ENCODE results near the gene ZMYND12. TPM values are rescaled to one million over a fixed set of nuclear protein-coding genes. Genes with fewer than 3 reads are reported as not detected.

ZMYND12 gene
- total RNA-seq, 1 experiment from 2014 or later: not detected

GRCh38 chr1:42420911-42421585, 34.8 kb downstream of the ZMYND12 start:
- Histone ChIP-seq H2AFZ (ENCODE audit: low read length) (no peak overlapping the region), H3K9ac (ENCODE audit: low read length) (no peak overlapping the region), H3F3A (ENCODE audit: low read length, unreplicated experiment) (no peaks in the 10 kb centered on the region), H3K4me1 (ENCODE audit: insufficient read depth, low read length) (peaks cover 16% of the 10 kb centered on the region), H3K9me2 (replicated peaks; ENCODE audit: low read length) (no peaks in the 10 kb centered on the region), H3K4me3 (ENCODE audit: low read length) (no peak overlapping the region), H3K27me3 (ENCODE audit: low read length) (no peaks in the 10 kb centered on the region), H3K9me3 (ENCODE audit: low read length) (no peaks in the 10 kb centered on the region), H4K20me1 (ENCODE audit: low read length) (no peaks in the 10 kb centered on the region), H3K4me2 (ENCODE audit: low read length) (no peak overlapping the region), H3K79me2 (ENCODE audit: low read length) (no peaks in the 10 kb centered on the region), H3K27ac (ENCODE audit: low read length) (no peak overlapping the region), H3K36me3 (ENCODE audit: low read depth, low read length) (no peaks in the 10 kb centered on the region)
- ATAC-seq: peak; percentile 33; the same call in 1 of the 2 replicates
- TF ChIP-seq CTCF (conservative IDR thresholded peaks at IDR 0.05; ENCODE audit: low read depth, low read length) (no peak), EZH2 (IDR thresholded peaks at IDR 0.05; ENCODE audit: low read length, unreplicated experiment) (no peak), EZH2phosphoT487 (IDR thresholded peaks at IDR 0.05; ENCODE audit: borderline replicate concordance, low read length) (no peak)
- BruUV-seq (replicated peaks): no TSS peak
- CTCF ChIA-PET: no interaction called here
- intact Hi-C loops (cut with micrococcal nuclease): no loop called here
- POLR2A ChIA-PET (ENCODE audit: unreplicated experiment): no interaction called here
- peak; percentile 41 for DNase-seq

- H3K4me1 ChIP-seq (ENCODE audit: insufficient read depth, low read length): peaks cover 16% of the 10 kb centered on the region
- no peaks in the 10 kb centered on the region for H3K27me3 ChIP-seq (ENCODE audit: low read length)
- no peaks in the 10 kb centered on the region for H3K9me2 ChIP-seq (replicated peaks; ENCODE audit: low read length)
- no peaks in the 10 kb centered on the region for H4K20me1 ChIP-seq (ENCODE audit: low read length)
- no peaks in the 10 kb centered on the region for H3F3A ChIP-seq (ENCODE audit: low read length, unreplicated experiment)
- POLR2A ChIA-PET (ENCODE audit: unreplicated experiment): no interaction called here
- no peaks in the 10 kb centered on the region for H3K79me2 ChIP-seq (ENCODE audit: low read length)
- intact Hi-C loops (cut with micrococcal nuclease): no loop called here
- no peak for ATAC-seq
- no peak overlapping the region for H3K27ac ChIP-seq (ENCODE audit: low read length)
- CTCF ChIA-PET: no interaction called here
- H3K4me2 ChIP-seq (ENCODE audit: low read length): no peak overlapping the region
- no peaks in the 10 kb centered on the region for H3K36me3 ChIP-seq (ENCODE audit: low read depth, low read length)
- TF ChIP-seq CTCF (conservative IDR thresholded peaks at IDR 0.05; ENCODE audit: low read depth, low read length) (no peak), EZH2phosphoT487 (IDR thresholded peaks at IDR 0.05; ENCODE audit: borderline replicate concordance, low read length) (no peak), EZH2 (IDR thresholded peaks at IDR 0.05; ENCODE audit: low read length, unreplicated experiment) (no peak)
- no peak overlapping the region for H3K9ac ChIP-seq (ENCODE audit: low read length)
- DNase-seq: no peak
- H2AFZ ChIP-seq (ENCODE audit: low read length): no peak overlapping the region
- H3K4me3 ChIP-seq (ENCODE audit: low read length): no peak overlapping the region
- BruUV-seq (replicated peaks): no TSS peak
- H3K9me3 ChIP-seq (ENCODE audit: low read length): no peaks in the 10 kb centered on the region
These were observed 35.7 kb downstream of the ZMYND12 start for GRCh38 chr1:42420121-42420520.

- Histone ChIP-seq H3K9me3 (ENCODE audit: low read length) (no peaks in the 10 kb centered on the region), H3K4me3 (ENCODE audit: low read length) (no peak overlapping the region), H3K4me2 (ENCODE audit: low read length) (no peak overlapping the region), H2AFZ (ENCODE audit: low read length) (no peak overlapping the region), H3K27me3 (ENCODE audit: low read length) (no peaks in the 10 kb centered on the region), H3K79me2 (ENCODE audit: low read length) (no peaks in the 10 kb centered on the region), H3K4me1 (ENCODE audit: insufficient read depth, low read length) (peaks cover 13% of the 10 kb centered on the region), H4K20me1 (ENCODE audit: low read length) (no peaks in the 10 kb centered on the region), H3K27ac (ENCODE audit: low read length) (no peak overlapping the region), H3F3A (ENCODE audit: low read length, unreplicated experiment) (no peaks in the 10 kb centered on the region), H3K9me2 (replicated peaks; ENCODE audit: low read length) (no peaks in the 10 kb centered on the region), H3K36me3 (ENCODE audit: low read depth, low read length) (no peaks in the 10 kb centered on the region), H3K9ac (ENCODE audit: low read length) (no peak overlapping the region)
- no TSS peak for BruUV-seq (replicated peaks)
- DNase-seq: no peak
- no peak for TF ChIP-seq EZH2phosphoT487 (IDR thresholded peaks at IDR 0.05; ENCODE audit: borderline replicate concordance, low read length)
- TF ChIP-seq CTCF (conservative IDR thresholded peaks at IDR 0.05; ENCODE audit: low read depth, low read length): no peak
- no peak for TF ChIP-seq EZH2 (IDR thresholded peaks at IDR 0.05; ENCODE audit: low read length, unreplicated experiment)
- CTCF ChIA-PET: no interaction called here
- POLR2A ChIA-PET (ENCODE audit: unreplicated experiment): no interaction called here
- intact Hi-C loops (cut with micrococcal nuclease): no loop called here
- no peak for ATAC-seq
These were observed 36.5 kb downstream of the ZMYND12 start for GRCh38 chr1:42419126-42419821.
